IMR-90 (cell line): ENCODE measurements around the gene RNF144B. TPM values are rescaled to one million over a fixed set of nuclear protein-coding genes. Genes with fewer than 3 reads are reported as not detected.

Experiments
- ATAC-seq: fragments of 200-7000 bp; cut with Tn5 transposase; 2 replicates; pipeline ENCODE4 v1.9.1; 2020; ENCODE audit warnings: low read depth, mild to moderate bottlenecking, moderate library complexity
- BruUV-seq: library from RNA; stranded (reverse); fragments of 400-500 nt; replicated peaks from 2 replicates; lab custom pipeline; 2021; lab: Mats Ljungman, UMichigan
- CTCF ChIA-PET: fragments of 300-600 bp; formaldehyde crosslinking; extraction: SDS; loops from one replicate; lab custom pipeline; 2021; ENCODE audit warnings: antibody characterized with exemption; lab: Yijun Ruan, JAX
- POLR2A ChIA-PET: fragments of 300-600 bp; sonication (Branson Sonifier 250); formaldehyde crosslinking; loops from one replicate; lab custom pipeline; 2022; ENCODE audit warnings: antibody characterized with exemption; ENCODE audit not compliant: unreplicated experiment; lab: Charles Lee
- DNase-seq: peaks from one replicate; pipeline ENCODE4 v3.0.0; 2013
- H2AFZ ChIP-seq: replicated peaks from 2 replicates; pipeline ENCODE3; 2013; ENCODE audit warnings: low read length, mild to moderate bottlenecking; ENCODE audit not compliant: poor library complexity
- H2AK5ac ChIP-seq: 2 replicates; pipeline ENCODE4 v1.6.1; 2013; ENCODE audit warnings: low read depth, low read length, inconsistent platforms
- H2AK9ac ChIP-seq: replicated peaks from 2 replicates; pipeline ENCODE3; 2013; ENCODE audit warnings: mild to moderate bottlenecking, low read depth, low read length, moderate library complexity; ENCODE audit not compliant: poor library complexity
- H2BK120ac ChIP-seq: 2 replicates; pipeline ENCODE4 v1.6.1; 2013; ENCODE audit warnings: low read depth, low read length, inconsistent platforms
- H2BK15ac ChIP-seq: 3 replicates; pipeline ENCODE4 v1.6.1; 2013; ENCODE audit warnings: low read depth, low read length, inconsistent platforms
- H2BK20ac ChIP-seq: 2 replicates; pipeline ENCODE4 v1.6.1; 2013; ENCODE audit warnings: low read depth, mild to moderate bottlenecking, inconsistent platforms, low read length, moderate library complexity
- H2BK5ac ChIP-seq: 2 replicates; pipeline ENCODE4 v1.6.1; 2013; ENCODE audit warnings: mild to moderate bottlenecking, low read depth, low read length, inconsistent platforms; ENCODE audit not compliant: poor library complexity, severe bottlenecking
- H3K14ac ChIP-seq: replicated peaks from 2 replicates; pipeline ENCODE4 v1.6.1; 2013; ENCODE audit warnings: low read depth, low read length, inconsistent platforms
- H3K18ac ChIP-seq: 2 replicates; pipeline ENCODE4 v1.6.1; 2013; ENCODE audit warnings: low read depth, low read length, control low read depth
- H3K23ac ChIP-seq: 2 replicates; pipeline ENCODE4 v1.6.1; 2013; ENCODE audit warnings: low read depth, low read length, inconsistent platforms
- H3K27ac ChIP-seq: 2 replicates; pipeline ENCODE4 v1.5.1; 2013; ENCODE audit warnings: mild to moderate bottlenecking, control low read depth, low read length; ENCODE audit not compliant: insufficient read depth
- H3K27me3 ChIP-seq: 2 replicates; pipeline ENCODE4 v1.6.1; 2013; ENCODE audit warnings: low read length; ENCODE audit not compliant: control insufficient read depth, insufficient read depth
- H3K36me3 ChIP-seq: 2 replicates; pipeline ENCODE4 v1.6.1; 2013; ENCODE audit warnings: low read length, mixed read lengths; ENCODE audit not compliant: control insufficient read depth, insufficient read depth
- H3K4ac ChIP-seq: 2 replicates; pipeline ENCODE4 v1.6.1; 2013; ENCODE audit warnings: low read depth, low read length, inconsistent platforms
- H3K4me1 ChIP-seq: 2 replicates; pipeline ENCODE4 v1.6.1; 2013; ENCODE audit warnings: low read length, mixed read lengths; ENCODE audit not compliant: control insufficient read depth, insufficient read depth
- H3K4me2 ChIP-seq: 2 replicates; pipeline ENCODE4 v1.6.1; 2013; ENCODE audit warnings: low read depth, mild to moderate bottlenecking, control low read depth, low read length, moderate library complexity
- H3K4me3 ChIP-seq: 2 replicates; pipeline ENCODE4 v1.5.1; 2013; ENCODE audit warnings: low read depth, mild to moderate bottlenecking, control low read depth, low read length, moderate library complexity; ENCODE audit not compliant: insufficient read depth
- H3K56ac ChIP-seq: 2 replicates; pipeline ENCODE4 v1.6.1; 2013; ENCODE audit warnings: low read length, inconsistent platforms; ENCODE audit not compliant: insufficient read depth; ENCODE audit errors: extremely low read depth
- H3K79me1 ChIP-seq, 2 experiments: 2 replicates each; pipeline ENCODE4 v1.6.1; 2013; ENCODE audit warnings: low read length in 2 of 2, inconsistent platforms in 1 of 2, low read depth in 1 of 2
- H3K9ac ChIP-seq: 2 replicates; pipeline ENCODE4 v1.6.1; 2013; ENCODE audit warnings: low read depth, low read length, control low read depth
- H3K9me1 ChIP-seq: 2 replicates; pipeline ENCODE4 v1.6.1; 2013; ENCODE audit warnings: low read length, inconsistent platforms; ENCODE audit not compliant: insufficient read depth
- H3K9me3 ChIP-seq: 2 replicates; pipeline ENCODE4 v1.6.1; 2013; ENCODE audit warnings: low read length; ENCODE audit not compliant: control insufficient read depth, insufficient read depth
- H4K20me1 ChIP-seq: 2 replicates; pipeline ENCODE4 v1.6.1; 2013; ENCODE audit warnings: low read length, inconsistent platforms; ENCODE audit not compliant: insufficient read depth
- H4K5ac ChIP-seq: 2 replicates; pipeline ENCODE4 v1.6.1; 2013; ENCODE audit warnings: mild to moderate bottlenecking, low read depth, low read length, control low read depth
- H4K8ac ChIP-seq, 2 experiments: 2 replicates each; pipeline ENCODE4 v1.6.1; 2013; ENCODE audit warnings: low read depth in 2 of 2, low read length in 2 of 2, control low read depth in 1 of 2, inconsistent platforms in 1 of 2
- H4K91ac ChIP-seq: 2 replicates; pipeline ENCODE4 v1.6.1; 2013; ENCODE audit warnings: low read depth, low read length, inconsistent platforms; ENCODE audit not compliant: insufficient read depth
- ELK1 ChIP-seq: fragments of 150-350 bp; IDR thresholded peaks from 2 replicates; pipeline ENCODE4 v1.6.1; 2016; ENCODE audit warnings: low read depth, mild to moderate bottlenecking, low read length, moderate library complexity, borderline replicate concordance
- WGBS, 2 experiments: methylation state at CpG; one replicate each; pipeline versions ENCODE4 v1.1.5 to v1.1.7; 2013; ENCODE audit warnings: missing lambda C conversion rate in 2 of 2; ENCODE audit not compliant: insufficient read length in 1 of 2; ENCODE audit errors: extremely low coverage in 2 of 2; 5-methylcytosine and 5-hydroxymethylcytosine counted together
- dilution Hi-C: fragments of 300-500 bp; cut with HindIII; formaldehyde crosslinking; loops from one replicate; pipeline ENCODE4 v1.14.3; 2018; ENCODE audit warnings: low sequenced_read_pairs; ENCODE audit not compliant: unreplicated experiment
- in situ Hi-C: fragments of 300-500 bp; cut with MboI; formaldehyde crosslinking; loops from 3 replicates; pipeline ENCODE4 v1.14.3; 2019; ENCODE audit warnings: low sequenced_read_pairs, inconsistent platforms, mixed read lengths
- intact Hi-C: fragments of 100-400 bp; cut with micrococcal nuclease; formaldehyde crosslinking; loops from 2 replicates; pipeline ENCODE4 v1.10.0; 2022
- polyA plus RNA-seq, 3 experiments: library from polyadenylated mRNA; depleted of rRNA; stranded (reverse); fragments of >200 nt; gene quantifications; 2 replicates each; pipeline ENCODE4 v1.2.3, GENCODE V29; 2012; ENCODE audit warnings: low replicate concordance in 1 of 3
- total RNA-seq: library from RNA; depleted of rRNA; stranded (reverse); fragments of >200 nt; gene quantifications from 2 replicates; pipeline ENCODE4 v1.2.3, GENCODE V29; 2012

RNF144B gene
- total and polyA plus RNA-seq, 2 of the 4 experiments (the other 2 are of a cell fraction), result 0.44 to 2.7 TPM

GRCh38 chr6:18395177-18395855, 8.2 kb downstream of the RNF144B start:
- ChIA-PET POLR2A (no interaction called here), CTCF (no interaction called here)
- no peak overlapping the region for H3K56ac ChIP-seq
- DNase-seq (no peak), ATAC-seq (no peak)
- peak overlapping the region; percentile 42; the same call in 1 of the 2 replicates for H3K18ac ChIP-seq
- peak overlapping the region; percentile 57; the same call in 1 of the 2 replicates for H3K14ac ChIP-seq
- no peak overlapping the region for H3K9ac ChIP-seq
- H2BK15ac ChIP-seq, result 0 out of 3 replicates have a peak overlapping the region, but pooled peaks have one; percentile 59
- intact Hi-C loops, result no loop called here
- H2BK120ac ChIP-seq, result peak overlapping the region; percentile 35; the same call in 1 of the 2 replicates
- BruUV-seq, result no TSS peak
- no peak overlapping the region for H2AK5ac ChIP-seq
- 0 out of 2 replicates have a peak overlapping the region, but pooled peaks have one; percentile 41 for H2BK20ac ChIP-seq
- in situ Hi-C loops, result no loop called here
- no peak for TF ChIP-seq ELK1
- no peak overlapping the region for H3K27ac ChIP-seq
- H3K23ac ChIP-seq, result no peak overlapping the region
- H3K4me2 ChIP-seq, result peak overlapping the region; percentile 3; the same call in 1 of the 2 replicates
- no peak overlapping the region for H2AFZ ChIP-seq
- H4K91ac ChIP-seq, result peak overlapping the region; percentile 60
- peak overlapping the region; percentile 7 for H3K4ac ChIP-seq
- no peaks in the 10 kb centered on the region; the same call in 1 of the 2 replicates for H3K9me1 ChIP-seq
- no peak overlapping the region for H4K5ac ChIP-seq
- H2AK9ac ChIP-seq, result no peak overlapping the region
- H3K4me1 ChIP-seq, result peaks cover 2% of the 10 kb centered on the region
- H3K27me3 ChIP-seq, result no peaks in the 10 kb centered on the region
- H4K20me1 ChIP-seq, result no peaks in the 10 kb centered on the region
- H3K4me3 ChIP-seq, result no peak overlapping the region
- no peaks in the 10 kb centered on the region for H3K36me3 ChIP-seq
- H4K8ac ChIP-seq, result peak overlapping the region in 1 of 2 experiments; percentile 29; a peak in 1 of 4 replicates
- WGBS, 2 experiments, result 0% methylated on average over 1 of the region's 2 CpGs; no CpG with 5 or more reads in 1 of the 2 experiments
- peak overlapping the region; percentile 4 for H2BK5ac ChIP-seq
- dilution Hi-C loops, result no loop called here
- no peaks in the 10 kb centered on the region for H3K79me1 ChIP-seq
- no peaks in the 10 kb centered on the region for H3K9me3 ChIP-seq
